Uterus (tissue), 2 donors: Measurements from ENCODE around the gene MB.

Source experiments
- POLR2A ChIP-seq, 2 donors: fragments of 450-650 bp; IDR thresholded peaks; one replicate each; pipeline ENCODE4 v1.6.1; 2016; ENCODE audit warnings: antibody characterized with exemption in 2 of 2, mild to moderate bottlenecking in 1 of 2, moderate library complexity in 1 of 2
- TF ChIP-seq, protein P1 (sequence below), 4 experiments: fragments of 200-600 bp in 2 of 4; fragments of 450-650 bp in 2 of 4; sonication (generic) in 2 of 4; IDR thresholded peaks; one replicate each; pipeline ENCODE4 v1.5.1; 2016 to 2019; ENCODE audit warnings: antibody characterized with exemption in 4 of 4, mild to moderate bottlenecking in 2 of 4, moderate library complexity in 1 of 4

DNA sequence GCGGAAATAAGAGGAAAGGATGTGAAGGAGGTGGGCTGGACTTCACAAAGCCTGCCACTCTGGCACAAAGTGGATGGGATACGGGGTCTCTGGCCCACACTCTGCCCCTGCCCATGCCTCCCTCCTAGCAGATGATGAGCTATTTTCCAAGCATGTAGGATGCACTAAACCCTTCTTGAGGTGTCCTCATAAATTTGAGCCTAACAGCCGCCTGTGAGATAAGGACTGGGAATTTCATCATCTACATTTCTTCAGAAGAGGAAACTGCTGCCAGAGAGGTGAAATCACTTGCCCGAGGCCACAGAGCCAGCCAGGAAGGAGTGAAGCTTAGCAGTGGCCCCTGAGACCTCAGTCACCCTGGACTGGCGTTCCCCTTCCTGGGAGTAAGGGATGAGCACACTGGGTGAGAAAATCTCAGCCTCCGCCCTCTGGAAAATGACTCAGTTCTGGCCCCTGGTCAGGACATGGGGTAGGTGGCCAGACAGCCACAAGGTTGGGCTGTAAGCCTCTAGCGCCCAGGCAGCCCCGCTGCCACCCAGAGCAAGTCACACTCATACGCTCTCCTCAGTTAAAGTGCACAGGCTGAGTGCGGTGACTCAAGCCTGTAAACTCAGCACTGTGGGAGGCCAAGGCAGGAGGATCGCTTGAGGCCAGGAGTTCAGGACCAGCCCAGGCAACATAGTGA is 27.9 kb downstream of the MB start:
- TF ChIP-seq, protein P1, sequence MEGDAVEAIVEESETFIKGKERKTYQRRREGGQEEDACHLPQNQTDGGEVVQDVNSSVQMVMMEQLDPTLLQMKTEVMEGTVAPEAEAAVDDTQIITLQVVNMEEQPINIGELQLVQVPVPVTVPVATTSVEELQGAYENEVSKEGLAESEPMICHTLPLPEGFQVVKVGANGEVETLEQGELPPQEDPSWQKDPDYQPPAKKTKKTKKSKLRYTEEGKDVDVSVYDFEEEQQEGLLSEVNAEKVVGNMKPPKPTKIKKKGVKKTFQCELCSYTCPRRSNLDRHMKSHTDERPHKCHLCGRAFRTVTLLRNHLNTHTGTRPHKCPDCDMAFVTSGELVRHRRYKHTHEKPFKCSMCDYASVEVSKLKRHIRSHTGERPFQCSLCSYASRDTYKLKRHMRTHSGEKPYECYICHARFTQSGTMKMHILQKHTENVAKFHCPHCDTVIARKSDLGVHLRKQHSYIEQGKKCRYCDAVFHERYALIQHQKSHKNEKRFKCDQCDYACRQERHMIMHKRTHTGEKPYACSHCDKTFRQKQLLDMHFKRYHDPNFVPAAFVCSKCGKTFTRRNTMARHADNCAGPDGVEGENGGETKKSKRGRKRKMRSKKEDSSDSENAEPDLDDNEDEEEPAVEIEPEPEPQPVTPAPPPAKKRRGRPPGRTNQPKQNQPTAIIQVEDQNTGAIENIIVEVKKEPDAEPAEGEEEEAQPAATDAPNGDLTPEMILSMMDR (IDR thresholded peaks at IDR 0.05): no peak
- TF ChIP-seq POLR2A (IDR thresholded peaks at IDR 0.05): no peak
